Activated B cell treated with CpG ODN at 0.5 μM for 24 hours (primary cell): ENCODE data around the gene DDX10. TPM values are rescaled to one million over a fixed set of nuclear protein-coding genes. Genes with fewer than 3 reads are reported as not detected.

Experiments used
- ATAC-seq: fragments of 200-7000 bp; cut with Tn5 transposase; one replicate; pipeline ENCODE4 v1.10.0; 2021; ENCODE audit warnings: low read depth, mild to moderate bottlenecking, moderate library complexity
- CTCF ChIA-PET: fragments of 350-600 bp; sonication (Branson Sonifier 250); formaldehyde crosslinking; loops from one replicate; lab custom pipeline; 2021; ENCODE audit warnings: antibody characterized with exemption; lab: Charles Lee
- POLR2A ChIA-PET: fragments of 350-600 bp; sonication (Branson Sonifier 250); formaldehyde crosslinking; loops from one replicate; lab custom pipeline; 2021; ENCODE audit warnings: antibody characterized with exemption; lab: Charles Lee
- DNase-seq: peaks from one replicate; pipeline ENCODE4 v3.0.0; 2022
- H3K27ac Mint-ChIP-seq: one replicate; pipeline ENCODE4 v1.8.0; 2020; ENCODE audit warnings: mixed read lengths
- H3K27me3 Mint-ChIP-seq: one replicate; pipeline ENCODE4 v1.8.0; 2021; ENCODE audit warnings: mixed read lengths
- H3K36me3 Mint-ChIP-seq: one replicate; pipeline ENCODE4 v1.8.0; 2021; ENCODE audit warnings: low read depth, mixed read lengths
- H3K4me1 Mint-ChIP-seq: one replicate; pipeline ENCODE4 v1.8.0; 2021; ENCODE audit warnings: mixed read lengths
- H3K4me3 Mint-ChIP-seq: one replicate; pipeline ENCODE4 v1.8.0; 2020; ENCODE audit warnings: mild to moderate bottlenecking, mixed read lengths
- H3K9me3 Mint-ChIP-seq: one replicate; pipeline ENCODE4 v1.8.0; 2020; ENCODE audit warnings: mixed read lengths
- CTCF ChIP-seq: fragments of 200-600 bp; IDR thresholded peaks from one replicate; pipeline ENCODE4 v1.8.0; 2022; ENCODE audit warnings: antibody characterized with exemption, mild to moderate bottlenecking
- intact Hi-C: fragments of 100-400 bp; cut with micrococcal nuclease; formaldehyde crosslinking; loops from one replicate; pipeline ENCODE4 v1.15.1; 2024
- total RNA-seq: library from RNA; stranded (reverse); gene quantifications from 2 replicates; pipeline ENCODE4 v1.2.3, GENCODE V29; 2022

Gene DDX10
- total RNA-seq, 1 donor from 2014 or later = 43.3 TPM

DNA sequence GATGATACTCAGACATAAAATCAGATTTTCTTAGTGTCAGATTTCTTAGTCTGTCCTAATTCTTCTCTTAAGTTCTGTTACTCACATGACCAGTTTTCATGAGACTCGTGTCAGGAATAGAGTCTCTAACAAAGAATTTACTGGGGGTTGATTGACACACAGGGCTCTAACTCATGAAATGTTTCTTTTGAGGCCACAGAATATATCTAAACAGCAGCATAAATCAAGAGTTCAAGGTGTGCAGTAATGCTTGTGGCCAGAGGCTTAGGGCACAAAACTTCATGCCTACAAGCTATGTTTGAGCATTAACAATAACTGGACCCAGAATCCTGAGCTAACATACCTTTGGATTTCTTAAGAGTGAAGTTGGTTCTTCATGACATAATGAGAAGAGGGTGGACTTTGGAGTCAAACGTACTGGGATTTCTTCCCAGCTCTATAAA is 237.2 kb downstream of the DDX10 start:
- no peak overlapping the region for H3K4me3 Mint-ChIP-seq
- ChIA-PET POLR2A (no interaction called here), CTCF (no interaction called here)
- intact Hi-C loops = no loop called here
- no peak overlapping the region for H3K27ac Mint-ChIP-seq
- H3K9me3 Mint-ChIP-seq = peaks cover 2% of the 10 kb centered on the region
- H3K36me3 Mint-ChIP-seq = peaks cover 15% of the 10 kb centered on the region
- no peaks in the 10 kb centered on the region for H3K27me3 Mint-ChIP-seq
- no peak for TF ChIP-seq CTCF
- H3K4me1 Mint-ChIP-seq = no peaks in the 10 kb centered on the region
- no peak for DNase-seq
- no peak for ATAC-seq

DNA sequence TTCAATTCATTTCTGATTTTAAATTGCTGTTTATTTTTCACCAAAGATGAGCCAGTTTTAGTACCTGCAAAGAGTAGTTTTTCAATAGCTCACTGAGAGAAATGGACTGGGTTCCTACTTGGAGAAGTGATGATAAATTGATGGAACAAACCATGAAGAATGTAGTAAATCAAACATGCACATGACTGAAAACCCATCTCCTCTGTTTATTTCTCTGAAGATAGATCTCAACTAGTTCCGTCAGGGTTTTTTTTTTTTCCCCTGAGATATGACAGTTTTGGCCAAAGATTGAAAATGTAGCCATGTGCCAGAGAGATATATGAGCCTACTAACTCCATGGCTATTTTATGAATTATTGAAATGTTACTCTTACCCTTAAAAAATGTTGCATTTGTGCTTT is 239.6 kb downstream of the DDX10 start:
- ATAC-seq (no peak), DNase-seq (no peak)
- Mint-ChIP-seq H3K27me3 (no peaks in the 10 kb centered on the region), H3K4me3 (no peak overlapping the region), H3K9me3 (no peaks in the 10 kb centered on the region), H3K36me3 (peaks cover 7% of the 10 kb centered on the region), H3K27ac (no peak overlapping the region), H3K4me1 (no peaks in the 10 kb centered on the region)
- no peak for TF ChIP-seq CTCF
- POLR2A ChIA-PET = no interaction called here
- CTCF ChIA-PET = no interaction called here
- intact Hi-C loops = no loop called here

GRCh38 chr11:108906329-108906728 is 241.5 kb downstream of the DDX10 start:
- ATAC-seq (no peak), DNase-seq (no peak)
- Mint-ChIP-seq H3K4me1 (no peaks in the 10 kb centered on the region), H3K36me3 (peaks cover 10% of the 10 kb centered on the region), H3K4me3 (no peak overlapping the region), H3K27ac (no peak overlapping the region), H3K9me3 (no peaks in the 10 kb centered on the region), H3K27me3 (no peaks in the 10 kb centered on the region)
- ChIA-PET POLR2A (no interaction called here), CTCF (no interaction called here)
- intact Hi-C loops = no loop called here
- TF ChIP-seq CTCF = no peak

- H3K4me3 Mint-ChIP-seq = no peak overlapping the region
- ChIA-PET POLR2A (no interaction called here), CTCF (no interaction called here)
- peaks cover 10% of the 10 kb centered on the region for H3K36me3 Mint-ChIP-seq
- H3K27me3 Mint-ChIP-seq = no peaks in the 10 kb centered on the region
- intact Hi-C loops = no loop called here
- no peaks in the 10 kb centered on the region for H3K4me1 Mint-ChIP-seq
- DNase-seq (no peak), ATAC-seq (no peak)
- no peaks in the 10 kb centered on the region for H3K9me3 Mint-ChIP-seq
- no peak overlapping the region for H3K27ac Mint-ChIP-seq
- no peak for TF ChIP-seq CTCF
These were observed 242.0 kb downstream of the DDX10 start for GRCh38 chr11:108906826-108907225.

DNA sequence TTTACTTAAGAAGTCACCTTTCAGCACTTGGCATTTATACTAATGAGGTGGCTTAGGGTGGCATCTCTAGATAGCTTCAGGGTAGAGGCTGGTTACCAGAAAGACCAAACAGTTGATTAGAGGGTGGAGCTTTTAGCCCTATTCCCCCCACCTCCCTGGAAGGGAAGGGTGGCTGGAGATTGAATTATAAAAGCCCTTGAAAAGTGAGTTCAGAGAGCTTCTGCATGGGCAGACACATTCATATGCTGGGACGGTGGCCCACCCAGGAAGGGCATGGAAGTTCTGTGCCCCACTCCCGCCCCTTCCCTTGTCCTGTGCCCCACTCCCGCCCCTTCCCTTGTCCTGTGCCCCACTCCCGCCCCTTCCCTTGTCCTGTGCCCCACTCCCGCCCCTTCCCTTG is 244.2 kb downstream of the DDX10 start:
- DNase-seq (no peak), ATAC-seq (no peak)
- no peak overlapping the region for H3K4me3 Mint-ChIP-seq
- H3K4me1 Mint-ChIP-seq = no peaks in the 10 kb centered on the region
- intact Hi-C loops = no loop called here
- ChIA-PET CTCF (no interaction called here), POLR2A (no interaction called here)
- H3K27ac Mint-ChIP-seq = no peak overlapping the region
- H3K9me3 Mint-ChIP-seq = no peaks in the 10 kb centered on the region
- no peaks in the 10 kb centered on the region for H3K27me3 Mint-ChIP-seq
- TF ChIP-seq CTCF = no peak
- peaks cover 10% of the 10 kb centered on the region for H3K36me3 Mint-ChIP-seq
